GM21515 (cell line): Measurements from ENCODE around the gene STMN1.

Experiments used
- ATAC-seq: cut with Tn5 transposase; IDR thresholded peaks from one replicate; pipeline ENCODE4 v1.9.1; 2021; ENCODE audit not compliant: unreplicated experiment

Gene STMN1

DNA sequence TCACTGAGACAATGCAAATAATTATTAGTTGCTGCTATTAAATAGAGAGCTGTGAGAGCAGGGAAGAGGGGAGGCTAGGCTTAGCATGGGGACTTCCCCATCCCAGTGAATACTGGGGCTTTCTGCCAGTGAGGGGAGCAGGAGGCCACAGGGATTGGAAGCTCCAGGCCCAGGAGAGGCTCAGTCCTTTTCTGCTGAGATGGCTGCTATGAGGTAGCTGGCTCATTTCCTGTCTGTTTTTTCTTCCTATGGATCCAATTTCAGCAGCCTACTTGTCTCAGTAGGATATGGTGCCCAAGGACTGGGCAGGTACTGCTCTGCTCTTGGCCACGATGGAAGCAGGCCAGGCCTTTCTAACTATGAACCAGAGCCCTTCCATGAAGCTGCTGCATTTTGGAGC, 10.0 kb downstream of the STMN1 start:
- no peak for ATAC-seq

DNA sequence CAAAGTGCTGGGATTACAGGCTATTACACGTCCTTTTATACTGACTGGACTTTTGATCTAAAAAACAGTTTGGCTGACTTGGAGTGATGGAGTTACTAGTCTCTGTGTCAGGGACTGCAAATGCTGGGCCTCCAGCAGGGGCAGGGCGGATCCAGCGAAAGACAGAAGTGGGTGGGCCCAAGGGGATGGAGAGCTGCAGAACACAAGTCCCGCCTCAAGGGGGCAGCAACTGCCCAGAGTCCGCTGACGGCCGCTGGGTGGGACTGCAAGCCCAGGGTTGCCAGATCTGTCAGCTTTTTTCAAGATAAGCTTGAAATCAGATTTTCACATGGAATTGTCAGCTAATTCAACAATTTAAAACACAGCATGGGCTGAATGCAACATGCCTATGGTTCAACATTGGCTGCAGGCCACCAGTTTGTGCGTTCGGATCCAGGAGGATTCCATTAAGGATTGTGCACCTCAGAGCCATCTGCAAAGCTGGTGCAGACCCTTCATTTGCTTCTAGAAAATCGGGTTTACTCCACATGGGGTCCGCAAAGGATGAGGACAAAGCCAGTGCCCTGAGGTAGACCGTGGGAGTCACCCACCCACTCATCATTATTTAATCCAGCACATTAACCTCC, 10.7 kb downstream of the STMN1 start:
- peak; percentile 79 for ATAC-seq

DNA sequence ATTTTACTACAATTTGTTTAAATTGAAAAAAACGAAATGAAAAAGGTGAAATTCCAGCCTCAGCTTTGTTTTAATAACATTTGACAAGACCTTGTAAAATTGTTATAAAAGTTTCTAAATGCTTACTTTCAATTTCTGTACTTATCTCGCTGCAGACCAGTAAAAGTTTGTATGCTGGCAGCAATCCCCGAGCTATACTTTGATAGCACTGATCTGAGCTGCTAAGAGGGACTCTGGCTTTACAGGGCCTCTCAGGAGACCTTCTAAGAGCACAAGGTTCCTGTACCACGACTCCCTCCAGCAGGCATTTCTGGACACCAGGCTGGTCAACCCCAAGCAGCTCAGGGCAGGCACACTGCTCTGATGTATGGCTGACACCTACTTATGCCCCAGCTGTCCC, 13.1 kb downstream of the STMN1 start:
- ATAC-seq = no peak

DNA sequence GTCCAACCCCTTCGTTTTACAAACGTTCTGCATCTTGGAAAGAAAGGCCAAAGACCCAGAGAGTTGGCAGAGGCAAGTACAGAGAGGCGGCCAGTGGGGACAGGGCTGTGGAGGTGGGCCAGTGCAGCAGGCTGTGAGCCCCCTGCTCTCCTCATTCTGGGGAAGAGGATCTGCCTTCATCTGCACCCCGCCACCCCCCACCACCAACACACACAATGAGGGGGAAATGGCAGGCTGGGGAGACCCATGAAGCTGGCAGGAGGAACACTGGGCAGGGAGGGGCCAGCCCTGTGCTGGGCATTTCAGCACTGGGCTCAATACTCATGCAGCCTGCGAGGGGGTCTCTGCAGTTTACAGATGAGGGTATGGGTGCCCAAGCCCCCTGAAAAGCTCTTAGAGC, 14.6 kb downstream of the STMN1 start:
- ATAC-seq = no peak

DNA sequence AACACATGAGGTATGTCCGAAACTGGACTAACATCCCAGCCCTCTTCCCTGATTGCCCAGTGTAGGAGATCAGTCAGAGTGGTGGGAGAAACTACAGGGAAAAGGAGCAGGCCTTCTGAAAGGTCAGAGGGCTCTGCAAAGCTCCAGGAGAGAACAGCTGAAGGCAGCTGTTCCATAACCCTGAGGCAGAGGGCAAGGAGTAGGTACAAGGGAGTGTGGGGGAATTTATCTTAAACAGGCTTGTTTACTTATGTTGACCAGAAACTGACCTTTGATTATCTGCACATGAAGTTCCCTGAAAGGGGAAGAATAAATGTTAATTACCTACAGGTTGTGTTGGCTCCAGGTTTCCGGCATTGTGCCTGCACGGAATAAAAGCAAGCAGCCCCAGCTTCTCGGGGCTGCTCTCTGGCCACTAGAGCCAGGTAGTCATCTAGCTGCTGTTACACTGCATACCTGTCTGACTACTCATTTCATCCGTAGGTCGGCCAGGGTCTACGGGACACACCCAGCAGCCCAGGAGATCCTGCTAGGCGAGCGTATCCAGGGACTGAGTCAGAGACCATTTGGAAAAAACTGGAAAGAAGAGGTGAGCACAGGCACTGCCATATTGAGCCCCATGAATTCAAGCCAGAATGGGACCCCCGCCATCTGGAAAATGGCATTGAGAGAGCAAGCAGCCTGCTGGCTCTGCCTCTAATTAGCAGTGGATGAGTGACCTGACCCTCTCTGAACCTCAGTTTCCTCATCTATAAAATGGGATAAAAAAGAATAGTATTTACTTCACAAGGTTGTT, 15.8 kb downstream of the STMN1 start:
- no peak for ATAC-seq

DNA sequence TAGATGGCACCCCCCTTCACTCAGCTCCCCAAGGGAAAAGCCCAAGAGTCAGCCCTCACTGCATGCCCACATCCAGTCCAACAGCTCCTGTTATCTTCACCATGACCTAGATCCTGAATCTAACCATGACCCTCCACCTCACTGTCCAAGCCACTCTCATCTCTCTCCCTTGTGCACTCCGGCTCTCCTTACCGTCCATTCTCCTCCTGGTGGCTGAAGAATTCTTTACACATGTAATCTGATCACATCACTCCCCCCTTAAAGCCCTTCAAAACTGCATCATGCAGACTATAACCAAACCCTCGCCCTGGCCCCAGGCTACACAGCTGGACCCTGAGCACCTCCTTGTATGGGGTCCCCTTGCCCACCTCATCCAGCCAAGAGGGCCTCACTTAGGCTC, 16.7 kb downstream of the STMN1 start:
- ATAC-seq = no peak

DNA sequence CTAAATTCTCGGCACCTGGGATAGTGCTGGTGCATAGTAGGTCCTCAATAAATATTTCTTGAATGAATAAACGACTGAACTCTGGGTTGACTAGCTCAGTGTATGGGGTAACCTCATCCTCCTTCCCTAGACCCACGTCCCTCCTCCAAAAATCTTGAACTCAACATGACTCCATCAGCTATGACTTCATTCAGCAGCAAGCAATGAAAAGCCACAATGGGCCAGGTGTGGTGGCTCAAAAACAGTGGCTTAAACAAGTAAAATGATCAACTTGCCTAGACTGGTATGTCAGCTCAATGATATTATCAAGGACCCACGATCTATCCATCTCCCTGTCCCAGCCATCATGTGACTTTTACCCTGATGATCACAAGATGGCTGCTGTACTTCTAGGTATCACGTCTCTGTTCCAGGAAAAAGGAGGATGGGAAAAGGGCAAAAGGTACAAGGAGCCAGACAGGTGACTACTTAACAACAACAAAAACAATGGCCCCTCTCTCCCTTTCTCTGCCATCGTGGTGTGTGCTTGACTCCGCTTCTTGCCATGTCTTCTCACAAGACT, 17.7 kb downstream of the STMN1 start:
- ATAC-seq = no peak

DNA sequence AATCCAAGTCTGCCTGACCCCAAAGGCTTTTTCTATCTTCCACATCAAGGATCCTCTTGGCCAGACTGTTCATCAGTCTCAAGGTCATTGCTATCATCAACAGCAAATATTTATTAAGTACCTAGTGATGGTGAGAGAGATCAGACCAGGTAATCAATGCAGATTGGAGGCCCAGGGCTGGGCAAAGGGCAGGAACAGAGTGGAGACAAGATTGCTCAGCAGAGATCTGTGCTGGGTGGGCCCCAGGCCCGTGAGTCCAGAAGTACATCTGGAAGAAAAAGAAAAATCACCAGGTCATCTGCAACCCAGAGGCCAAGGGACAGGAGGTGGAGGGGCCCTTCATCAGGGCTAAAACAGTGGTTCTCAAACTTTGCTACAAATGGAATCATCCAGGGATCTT, 20.6 kb downstream of the STMN1 start:
- no peak for ATAC-seq

DNA sequence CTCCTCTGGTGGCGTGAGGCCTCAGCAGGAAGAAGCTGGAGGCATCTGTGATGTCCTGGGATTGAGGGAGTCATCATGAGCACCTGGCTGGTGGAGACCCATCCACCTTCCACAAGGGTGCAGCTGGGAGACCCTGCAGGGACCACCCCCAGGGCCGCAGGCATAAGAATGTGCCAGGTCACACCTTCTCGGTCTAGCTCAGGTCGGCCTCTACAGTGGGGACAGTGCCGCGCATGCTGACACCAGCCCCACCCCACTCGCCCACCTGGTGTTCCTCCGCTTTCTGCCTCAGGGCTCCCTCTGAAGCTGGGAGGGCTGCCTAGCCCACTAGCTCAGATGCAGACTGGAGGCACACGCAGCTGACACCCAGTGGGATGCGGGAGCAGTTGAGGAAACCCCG, 25.0 kb downstream of the STMN1 start:
- ATAC-seq = no peak

DNA sequence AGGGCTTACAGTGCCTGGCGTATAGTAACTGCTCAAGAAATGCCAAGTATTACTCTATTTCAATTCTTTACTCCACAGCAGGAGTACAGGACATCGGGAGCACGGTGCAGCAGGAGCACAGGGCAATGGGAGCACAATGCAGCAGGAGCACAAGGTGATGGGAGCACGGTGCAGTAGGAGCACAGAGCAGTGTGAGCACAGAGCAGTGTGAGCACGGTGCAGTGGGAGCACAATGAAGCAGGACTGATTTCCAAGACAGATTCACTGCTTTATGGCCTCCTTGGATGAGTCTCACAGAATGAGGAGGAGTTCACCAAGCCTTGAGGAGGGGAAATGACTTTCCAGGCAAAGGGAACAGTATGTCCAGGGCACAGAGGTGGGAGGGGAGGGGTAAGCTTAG, 25.7 kb downstream of the STMN1 start:
- ATAC-seq = no peak

DNA sequence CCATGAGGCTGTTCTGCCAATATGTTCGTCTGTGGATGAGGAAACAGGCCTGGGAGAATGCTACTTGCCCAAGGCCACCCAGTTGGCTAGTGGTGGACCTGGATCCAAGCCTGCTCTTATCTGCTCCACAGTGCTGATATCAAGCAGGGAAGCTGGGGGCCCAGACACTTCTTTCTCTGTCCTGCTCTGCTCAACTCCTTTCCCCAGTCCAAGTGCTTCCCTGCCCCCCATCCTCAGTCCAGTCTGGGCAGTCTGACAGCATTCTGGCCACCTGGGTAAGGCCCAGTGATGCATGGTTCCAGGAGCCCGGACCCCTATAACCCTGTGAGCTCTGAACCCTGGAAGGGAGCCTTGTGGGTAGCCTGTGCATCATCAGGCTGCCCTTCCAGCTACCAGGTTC, 26.5 kb downstream of the STMN1 start:
- no peak for ATAC-seq

DNA sequence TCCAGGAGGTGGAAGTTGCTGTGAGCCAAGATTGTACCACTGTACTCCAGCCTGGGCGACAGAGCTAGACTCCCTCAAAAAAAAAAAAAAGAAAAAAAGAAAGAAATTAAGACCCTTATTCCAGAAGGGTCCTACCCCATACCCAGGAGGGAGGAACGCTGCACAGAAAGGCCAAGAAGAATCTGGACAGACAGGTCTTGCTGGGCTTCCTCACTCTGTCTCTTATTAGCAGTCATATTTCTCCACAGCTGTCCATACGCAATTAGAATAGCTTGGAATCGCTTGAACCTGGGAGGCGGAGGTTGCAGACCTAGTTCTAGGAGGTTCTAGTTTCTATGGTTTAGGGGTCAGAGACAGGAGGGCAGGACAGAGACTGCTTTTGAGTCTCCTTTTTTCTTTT, 27.5 kb downstream of the STMN1 start:
- no peak for ATAC-seq

DNA sequence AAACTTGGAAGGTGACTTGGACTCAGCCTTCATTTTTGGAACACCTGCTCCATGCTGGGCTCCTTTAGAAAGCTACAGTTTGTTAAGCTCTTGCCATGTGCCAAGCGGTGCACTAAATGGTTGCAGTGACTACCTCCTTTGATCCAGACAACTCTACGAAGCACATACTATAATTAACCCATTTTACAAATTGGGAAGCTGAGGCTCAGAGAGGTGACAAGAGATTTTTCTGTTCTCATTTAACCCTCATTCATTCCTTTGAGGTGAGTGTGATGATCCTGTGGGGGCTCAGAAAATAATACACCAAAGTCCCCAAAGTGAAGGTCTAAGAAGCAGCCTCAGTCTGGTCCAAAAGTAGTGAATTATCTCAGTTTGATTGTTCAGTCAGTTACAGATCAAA, 29.1 kb downstream of the STMN1 start:
- ATAC-seq = no peak

DNA sequence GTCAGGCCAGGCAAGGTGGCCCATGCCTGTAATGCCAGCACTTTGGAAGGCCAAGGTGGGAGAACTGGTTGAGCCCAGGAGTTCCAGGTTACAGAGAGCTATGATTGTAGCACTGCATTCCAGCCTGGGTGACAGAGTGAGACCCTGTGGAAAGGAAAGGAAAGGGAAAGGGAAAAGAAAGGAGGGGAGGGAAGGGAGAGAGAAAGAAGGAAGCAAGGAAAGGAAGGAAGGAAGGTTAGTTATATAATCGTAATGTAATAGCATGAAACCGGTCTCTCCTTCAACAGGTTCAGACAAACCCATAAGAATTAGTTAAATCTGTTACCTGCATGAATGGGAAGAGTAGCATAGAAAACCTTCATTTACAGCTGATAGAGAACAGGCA, 29.5 kb downstream of the STMN1 start:
- no peak for ATAC-seq

DNA sequence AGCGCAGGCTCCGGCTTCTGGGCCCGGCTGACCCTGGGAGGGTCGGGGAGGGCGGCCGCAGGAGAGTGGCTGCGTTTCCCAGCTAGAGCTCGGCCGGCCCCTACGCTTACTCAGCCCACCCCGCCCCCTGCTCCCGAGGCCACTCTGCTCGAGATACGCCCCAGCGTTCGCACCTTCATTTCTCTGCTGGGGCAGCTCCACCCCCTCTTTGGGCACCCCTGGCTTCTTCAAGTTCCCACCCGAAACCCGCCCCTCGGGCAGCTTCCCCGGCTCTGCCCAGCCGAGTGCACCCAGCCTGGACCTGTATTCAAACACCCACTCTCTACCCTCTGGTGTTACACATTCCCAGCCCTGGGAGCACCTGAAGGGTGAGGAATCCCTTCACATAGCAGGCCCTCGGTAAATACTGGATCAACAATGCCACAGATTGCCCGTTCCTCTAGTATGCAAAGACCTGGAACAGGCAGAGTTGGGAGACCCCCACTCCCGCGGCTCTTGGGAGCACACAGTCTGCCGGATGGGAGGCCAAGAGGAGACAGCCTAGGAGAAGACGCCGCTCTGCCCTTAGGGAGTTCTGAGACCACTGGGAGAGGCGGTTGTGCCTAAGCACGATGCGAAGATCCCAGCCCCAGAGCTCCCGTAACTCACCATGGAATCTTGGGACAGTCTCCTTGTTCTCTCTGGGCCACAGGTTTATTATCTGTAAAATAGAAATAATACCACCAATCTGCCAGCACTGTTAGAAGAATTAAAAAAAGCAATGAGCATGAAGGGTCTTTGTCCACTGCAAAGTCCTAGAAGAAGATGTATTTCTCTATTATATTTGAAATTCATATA, 30.1 kb downstream of the STMN1 start:
- ATAC-seq = peak; percentile 15

DNA sequence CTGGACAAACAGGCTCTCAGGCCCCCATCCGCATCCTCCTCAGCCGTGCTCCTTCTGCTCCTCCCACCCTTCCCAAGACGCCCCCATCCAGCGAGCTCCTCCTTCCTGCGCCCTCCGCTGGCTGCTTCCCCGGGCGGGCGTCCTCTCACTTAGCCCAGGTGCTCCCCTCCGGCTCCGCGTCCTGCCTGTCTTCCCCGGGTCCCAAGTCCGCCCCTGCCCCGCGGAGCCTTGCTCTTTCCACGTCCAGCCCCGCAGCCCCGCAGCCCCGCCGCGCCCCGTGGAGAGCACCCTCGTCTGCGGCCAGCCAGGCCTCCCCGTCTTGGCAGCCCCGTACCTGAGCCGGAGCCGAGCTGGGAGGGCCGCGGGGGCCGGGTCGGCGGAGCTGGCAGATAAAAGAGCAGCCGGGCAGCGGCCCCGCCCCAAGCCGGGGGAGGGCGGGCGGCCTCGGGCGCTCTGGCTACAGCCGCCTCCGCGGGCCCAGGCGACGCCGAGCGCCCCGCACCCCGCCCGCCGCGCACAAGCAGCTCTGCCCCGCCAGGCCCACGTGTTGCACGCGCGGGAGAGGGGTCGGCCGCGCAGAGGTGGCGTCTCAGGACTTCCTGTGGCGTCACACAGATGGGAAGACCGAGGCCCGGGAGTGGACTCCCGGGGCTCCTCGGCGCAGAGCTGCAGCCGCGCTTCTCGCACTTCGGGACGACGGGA, 30.9 kb downstream of the STMN1 start, which contains the start of gene PAQR7:
TSS of gene PAQR7 (minus strand) at position 555 of the 702 bp plus-strand sequence. CDS start 11,869 bp downstream, outside the sequence.
- peak; percentile 48 for ATAC-seq

DNA sequence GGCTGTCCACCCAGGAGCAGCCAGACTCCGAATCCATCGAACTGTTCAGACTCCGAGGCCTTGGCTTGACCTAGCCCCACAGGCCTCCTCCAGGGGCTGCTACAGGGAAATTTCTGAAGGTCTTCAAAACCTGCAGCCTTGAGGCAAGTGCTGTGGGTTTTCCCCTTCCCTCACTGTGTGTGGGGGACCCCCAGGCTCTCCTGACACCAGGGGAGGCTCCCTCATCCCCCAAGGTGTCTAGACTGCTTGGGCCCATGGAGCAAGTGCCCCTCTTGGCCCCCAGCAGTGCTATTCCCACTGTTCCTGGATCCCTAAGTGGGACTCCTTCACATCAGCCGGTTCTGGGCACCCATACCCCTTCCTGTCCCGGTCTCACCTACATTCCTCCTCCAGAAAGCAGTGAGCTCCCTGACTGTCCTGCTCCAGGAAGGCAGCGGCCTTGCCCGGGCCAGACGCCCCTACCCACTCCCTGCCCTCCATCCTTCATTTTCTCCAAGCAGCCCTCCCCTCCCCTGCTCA, 31.5 kb downstream of the STMN1 start:
- ATAC-seq = no peak

DNA sequence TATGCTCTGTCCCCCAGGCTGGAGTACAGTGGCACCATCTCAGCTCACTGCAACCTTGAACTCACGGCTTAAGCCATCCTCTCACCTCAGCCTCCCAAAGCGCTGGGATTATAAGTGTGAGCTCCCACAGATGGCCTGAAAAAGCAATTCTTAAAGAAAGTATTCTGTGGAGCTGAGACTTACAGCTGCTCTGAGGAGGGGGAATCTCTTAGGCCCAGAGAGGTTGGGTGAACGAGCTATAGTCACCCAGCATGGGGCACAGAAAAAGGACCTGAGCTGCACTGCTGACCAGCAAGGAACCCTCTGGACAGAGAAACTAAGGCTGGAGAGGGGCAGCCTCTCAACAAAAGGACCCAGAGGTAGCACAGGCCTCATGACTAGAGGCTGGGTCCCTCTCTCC, 32.0 kb downstream of the STMN1 start:
- no peak for ATAC-seq

DNA sequence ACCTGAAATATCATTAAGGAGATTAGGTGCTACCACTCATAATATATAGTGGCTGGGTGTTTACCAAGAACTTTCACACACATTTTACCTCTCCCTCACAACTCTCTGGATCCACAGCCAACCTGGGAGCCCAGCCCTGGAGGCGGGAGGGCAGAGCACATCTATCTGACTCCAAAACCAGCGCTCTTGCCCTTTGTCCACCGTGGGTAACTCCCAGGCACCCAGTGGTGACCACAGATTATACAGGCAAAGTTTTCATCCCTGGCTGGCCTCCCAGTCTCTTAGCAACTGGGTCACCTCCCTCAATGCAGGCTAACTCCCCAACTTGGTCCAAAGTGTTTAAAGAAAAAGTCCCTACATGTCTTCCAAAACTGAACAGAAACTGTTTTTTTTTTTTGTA, 33.1 kb downstream of the STMN1 start:
- no peak for ATAC-seq

DNA sequence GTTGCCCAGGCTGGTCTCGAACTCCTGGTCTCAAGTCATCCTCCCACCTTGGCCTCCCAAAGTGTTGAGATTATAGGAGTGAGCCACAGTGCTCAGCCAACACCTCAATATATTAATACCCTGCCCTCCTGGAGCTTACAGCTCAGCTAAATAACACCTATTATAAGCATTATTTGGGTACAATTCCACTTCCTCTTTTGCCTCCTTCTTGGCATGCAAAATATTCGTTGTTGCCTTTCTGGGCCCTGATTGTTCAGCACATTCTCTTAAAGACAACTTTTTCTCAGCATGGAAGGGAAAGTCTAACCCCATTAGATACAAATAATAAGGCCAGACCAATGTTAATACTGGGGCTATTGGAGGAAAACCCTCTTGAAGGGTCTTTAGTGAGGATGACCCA, 33.5 kb downstream of the STMN1 start:
- no peak for ATAC-seq
